ENCODE measurements around the gene HCAR1.
"Not testable (repeated sequence)": the region's sequence is repeated elsewhere in the genome, so short reads cannot be mapped to it uniquely, and the experiment has no call there.

Gene HCAR1

GRCh38 chr12:122721057-122721545 is 9.5 kb downstream of the HCAR1 start:
- no peak for DNase-seq

- DNase-seq, result not testable (repeated sequence)
Measured at GRCh38 chr12:122716658-122717057, 14.0 kb downstream of the HCAR1 start, which contains the start of gene HCAR3. Gene HCAR3, minus strand, starts transcription at chr12:122716811. Its CDS starts 74 bp downstream, at chr12:122716737.

- DNase-seq, result not testable (repeated sequence)
Measured at GRCh38 chr12:122715211-122715610, 15.4 kb downstream of the HCAR1 start.

- DNase-seq, result not testable (repeated sequence)
Measured at GRCh38 chr12:122713491-122714188, 17.0 kb downstream of the HCAR1 start.

GRCh38 chr12:122711266-122711665 is 19.4 kb downstream of the HCAR1 start:
- DNase-seq, result not testable (repeated sequence)

GRCh38 chr12:122710341-122710740 is 20.3 kb downstream of the HCAR1 start:
- DNase-seq, result not testable (repeated sequence)

GRCh38 chr12:122709287-122709686 is 21.4 kb downstream of the HCAR1 start:
- DNase-seq, result not testable (repeated sequence)

GRCh38 chr12:122703841-122704240 is 26.8 kb downstream of the HCAR1 start:
- DNase-seq, result not testable (repeated sequence)

- DNase-seq, result not testable (repeated sequence)
Measured at GRCh38 chr12:122702890-122703611, 27.6 kb downstream of the HCAR1 start, which contains the start of gene HCAR2. Gene HCAR2, minus strand, starts transcription at chr12:122703357. Its CDS starts 74 bp downstream, at chr12:122703283.

- not testable (repeated sequence) for DNase-seq
Measured at GRCh38 chr12:122701481-122701880, 29.2 kb downstream of the HCAR1 start.

- not testable (repeated sequence) for DNase-seq
Measured at GRCh38 chr12:122700038-122700710, 30.5 kb downstream of the HCAR1 start.

- DNase-seq, result not testable (repeated sequence)
Measured at GRCh38 chr12:122696922-122697321, 33.7 kb downstream of the HCAR1 start.

GRCh38 chr12:122691566-122691965 is 39.1 kb downstream of the HCAR1 start:
- DNase-seq, result no peak

- no peak for DNase-seq
Measured at GRCh38 chr12:122688291-122688690, 42.4 kb downstream of the HCAR1 start.

- DNase-seq, result no peak
Measured at GRCh38 chr12:122687086-122687485, 43.6 kb downstream of the HCAR1 start.

- DNase-seq, result no peak
Measured at GRCh38 chr12:122686538-122686937, 44.1 kb downstream of the HCAR1 start.

- DNase-seq, result no peak
Measured at GRCh38 chr12:122684297-122684813, 46.3 kb downstream of the HCAR1 start.

- no peak for DNase-seq
Measured at GRCh38 chr12:122681814-122682213, 48.8 kb downstream of the HCAR1 start.

GRCh38 chr12:122680989-122681388 is 49.7 kb downstream of the HCAR1 start:
- not testable (repeated sequence) for DNase-seq

GRCh38 chr12:122676781-122677180 is 53.9 kb downstream of the HCAR1 start:
- not testable (repeated sequence) for DNase-seq
